NCI-H187 treated with DMSO at 0.1 percent for 48 hours (cell line): Measurements from ENCODE around the gene CRIP2.

Experiments
- DNase-seq: peaks from one replicate; lab custom pipeline; 2025; lab: John Stamatoyannopoulos, UW

Gene CRIP2

DNA sequence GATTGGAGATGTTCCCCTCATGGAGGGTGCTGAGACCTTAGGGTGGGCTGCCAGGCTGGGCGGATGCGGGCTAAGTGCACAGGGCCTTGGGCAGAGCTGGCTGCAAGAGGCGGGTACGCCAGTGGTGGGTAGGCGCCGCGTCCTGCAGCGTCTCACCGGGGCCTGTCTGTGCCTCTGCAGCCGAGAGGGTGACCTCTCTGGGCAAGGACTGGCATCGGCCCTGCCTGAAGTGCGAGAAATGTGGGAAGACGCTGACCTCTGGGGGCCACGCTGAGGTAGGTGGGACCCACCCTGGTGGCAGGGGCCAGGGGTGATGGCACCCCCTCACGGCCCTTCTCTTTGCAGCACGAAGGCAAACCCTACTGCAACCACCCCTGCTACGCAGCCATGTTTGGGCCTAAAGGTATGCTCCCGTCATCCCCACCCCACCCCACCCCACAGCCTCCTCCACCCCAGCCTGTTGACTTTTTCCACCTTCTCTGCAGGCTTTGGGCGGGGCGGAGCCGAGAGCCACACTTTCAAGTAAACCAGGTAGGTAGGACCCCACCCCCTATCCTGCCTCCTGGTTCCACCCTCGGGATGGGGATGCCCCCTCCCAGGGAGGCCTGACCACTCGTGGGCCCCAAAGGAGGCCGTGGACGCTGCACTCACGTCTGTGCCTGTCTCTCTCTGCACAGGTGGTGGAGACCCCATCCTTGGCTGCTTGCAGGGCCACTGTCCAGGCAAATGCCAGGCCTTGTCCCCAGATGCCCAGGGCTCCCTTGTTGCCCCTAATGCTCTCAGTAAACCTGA lies 13.6 kb downstream of the CRIP2 start:
- no peak for DNase-seq

DNA sequence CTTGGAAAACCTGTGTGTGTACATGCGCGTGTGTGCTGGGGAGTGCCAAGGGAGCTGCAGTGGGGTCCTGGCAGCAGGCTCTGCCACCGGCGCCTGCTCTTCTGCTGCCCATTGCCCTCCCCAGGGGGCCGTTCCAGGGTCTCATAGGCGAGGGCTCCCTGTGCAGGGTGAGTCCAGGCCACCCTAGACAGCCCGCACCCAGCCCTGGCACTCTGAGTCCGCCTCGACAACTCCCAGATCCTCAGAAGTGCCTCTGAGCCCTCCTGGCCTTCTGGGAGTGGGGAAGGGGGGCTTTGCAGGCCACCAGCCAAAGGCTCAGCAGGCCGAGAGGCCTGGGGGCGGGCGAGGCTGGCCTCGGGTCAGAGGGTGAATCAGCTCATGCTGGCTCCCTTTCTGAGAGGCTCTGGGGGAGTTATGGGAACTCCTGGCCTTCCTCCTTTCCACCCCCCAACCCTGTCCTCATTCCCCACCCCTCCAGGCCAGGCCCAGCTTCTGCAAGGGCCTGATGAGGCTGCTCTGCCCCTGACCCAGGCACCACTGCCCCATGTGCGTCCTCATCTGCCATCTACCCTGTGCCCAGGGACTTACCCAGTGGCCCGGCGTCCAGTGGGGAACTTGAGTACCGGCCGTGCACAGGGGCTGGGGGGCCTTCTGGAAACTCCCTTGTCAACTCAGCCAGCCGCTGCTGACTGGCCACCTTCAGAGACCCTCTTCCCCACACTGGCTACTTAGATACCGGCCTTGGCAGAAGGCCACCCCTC lies 14.3 kb downstream of the CRIP2 start:
- no peak for DNase-seq

GRCh38 chr14:105489542-105490266 lies 15.1 kb downstream of the CRIP2 start:
- peak; percentile 79 for DNase-seq

DNA sequence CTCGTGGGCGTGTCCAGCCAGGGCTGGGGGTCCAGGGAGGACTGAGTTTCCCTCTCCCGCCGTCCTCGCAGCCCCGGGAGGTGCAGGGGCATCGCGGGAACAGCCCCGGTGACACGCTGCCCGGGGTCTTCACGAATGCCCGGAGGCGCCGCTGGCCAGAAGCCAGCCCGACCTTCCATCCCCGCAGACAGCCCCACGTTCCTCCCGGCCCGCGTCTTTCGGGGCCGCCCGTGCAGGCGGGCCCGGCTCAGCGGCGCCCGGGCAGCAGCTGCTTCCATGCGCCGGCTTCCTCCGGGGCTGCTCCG lies 15.6 kb downstream of the CRIP2 start:
- no peak for DNase-seq

DNA sequence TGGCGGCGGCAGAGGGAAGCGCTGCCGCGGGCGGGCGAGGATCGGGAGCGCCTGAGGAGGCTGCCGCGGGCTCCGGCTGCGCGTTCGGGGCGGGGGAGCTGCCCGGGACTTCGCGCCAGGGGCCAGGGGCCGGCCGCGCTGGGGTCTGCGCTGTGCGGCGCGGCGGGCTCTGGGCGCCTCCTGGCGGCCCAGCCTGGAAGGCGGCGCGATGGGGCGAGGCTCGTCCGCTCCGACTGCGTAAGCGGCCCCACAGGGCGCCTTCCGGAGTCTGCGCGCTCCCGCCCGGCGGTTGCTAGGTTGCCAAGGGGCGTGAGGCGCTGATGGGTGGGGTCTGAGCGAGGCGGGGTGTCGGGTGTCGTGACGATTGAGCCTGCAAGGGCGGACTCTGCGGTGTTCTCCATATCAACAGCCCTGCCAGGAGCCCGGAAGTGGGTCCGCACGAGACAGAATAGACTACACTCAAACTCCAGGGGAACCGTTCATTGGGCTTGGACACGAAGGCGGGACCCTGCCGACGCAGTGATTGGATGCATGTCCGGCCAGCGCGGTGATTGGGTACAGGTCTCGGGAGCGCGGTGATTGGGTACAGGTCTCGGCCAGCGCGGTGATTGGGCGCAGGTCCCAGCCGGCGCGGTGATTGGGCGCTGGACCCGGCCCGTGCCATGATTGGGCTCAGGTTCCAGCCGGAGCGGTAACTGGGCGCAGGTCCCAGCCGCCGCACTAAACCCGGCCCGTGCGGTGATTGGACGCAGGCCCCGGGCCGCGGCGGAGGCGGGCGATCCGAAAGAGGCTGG lies 16.1 kb downstream of the CRIP2 start, which contains the start of gene TEDC1:
TSS of gene TEDC1 (plus strand) at position 675 of the 794 bp plus-strand sequence. CDS start 130 bp downstream, outside the sequence.
- peak; percentile 99 for DNase-seq

GRCh38 chr14:105491366-105491973 lies 16.8 kb downstream of the CRIP2 start:
- no peak for DNase-seq

GRCh38 chr14:105492031-105492970 lies 17.7 kb downstream of the CRIP2 start:
- no peak for DNase-seq

GRCh38 chr14:105492971-105493871 lies 18.6 kb downstream of the CRIP2 start:
- DNase-seq = no peak

DNA sequence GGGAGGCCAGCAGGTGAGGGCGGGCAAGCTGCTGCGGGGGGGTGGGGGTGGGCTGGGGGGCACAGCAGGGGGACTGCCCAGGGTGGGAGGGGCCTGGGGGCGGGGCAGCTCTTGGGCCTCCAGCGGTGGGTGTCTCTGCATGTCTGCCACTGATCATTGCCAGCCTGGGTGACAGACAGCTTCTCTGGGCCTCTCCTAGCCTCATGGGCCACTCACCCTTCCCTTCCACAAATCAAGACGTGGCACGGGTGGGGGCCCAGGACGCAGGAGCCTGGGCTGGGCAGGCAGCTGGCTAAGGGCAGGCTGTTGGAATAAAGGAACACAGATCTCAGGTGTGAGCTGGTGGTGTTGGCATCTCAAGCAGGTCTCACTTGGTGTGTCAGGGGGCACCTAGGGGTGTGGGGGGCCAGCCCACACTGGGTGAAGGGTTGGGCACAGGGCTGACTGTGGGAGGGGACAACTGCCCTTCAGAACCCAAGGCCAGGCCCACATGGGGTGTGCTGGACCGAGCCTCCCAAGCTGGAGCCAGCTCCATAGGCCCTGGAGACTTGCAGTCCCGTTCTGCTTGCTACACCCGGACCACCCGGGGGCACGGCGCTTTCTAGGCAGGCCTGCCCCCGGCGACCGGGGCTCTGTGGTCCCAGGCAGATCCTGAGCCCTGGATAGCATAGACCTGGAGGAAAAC lies 19.4 kb downstream of the CRIP2 start:
- DNase-seq = no peak

GRCh38 chr14:105494606-105494929 lies 19.9 kb downstream of the CRIP2 start:
- no peak for DNase-seq

DNA sequence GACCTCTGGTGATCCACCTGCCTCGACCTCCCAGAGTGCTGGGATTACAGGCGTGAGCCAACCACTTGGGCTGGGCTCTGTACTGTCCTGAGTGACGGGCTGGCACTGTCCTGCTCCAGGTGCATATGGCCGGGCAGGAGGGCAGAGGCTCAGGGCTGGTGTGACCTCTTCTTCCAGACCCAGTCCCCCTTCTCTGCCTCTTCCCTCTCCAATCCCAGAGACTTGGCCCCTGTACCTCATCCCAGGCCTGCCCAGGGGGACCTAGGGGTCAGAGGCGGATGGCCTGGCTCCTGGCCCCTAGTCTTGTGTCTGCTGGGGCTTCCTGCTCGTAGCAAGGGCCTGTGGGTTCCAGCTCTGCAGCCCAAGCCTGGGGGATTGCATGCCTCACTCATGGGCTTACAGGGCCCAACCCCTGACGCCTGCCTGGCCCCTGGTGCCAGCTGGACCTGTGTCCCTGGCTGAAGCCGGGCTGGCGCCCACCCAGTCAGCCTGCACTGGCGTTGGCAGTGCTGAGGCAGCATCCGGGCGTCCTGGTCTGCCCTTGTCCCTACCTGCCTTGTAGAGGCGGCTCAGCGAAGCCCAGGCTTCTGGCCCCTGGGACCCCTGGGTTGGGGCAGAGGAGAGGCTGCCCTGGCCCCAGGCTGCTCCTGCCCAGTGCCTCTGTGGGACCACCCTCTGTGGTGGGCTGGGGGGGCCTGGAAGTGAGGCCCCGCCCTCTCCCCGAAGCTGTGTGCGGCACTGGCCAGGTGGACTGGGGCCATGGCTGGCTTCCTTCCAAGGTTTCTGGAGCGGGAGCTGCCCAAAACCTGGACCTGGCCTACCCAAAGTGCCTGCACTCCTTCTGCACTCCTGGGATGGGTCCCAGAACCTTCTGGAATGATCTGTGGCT lies 20.7 kb downstream of the CRIP2 start:
- DNase-seq = no peak

DNA sequence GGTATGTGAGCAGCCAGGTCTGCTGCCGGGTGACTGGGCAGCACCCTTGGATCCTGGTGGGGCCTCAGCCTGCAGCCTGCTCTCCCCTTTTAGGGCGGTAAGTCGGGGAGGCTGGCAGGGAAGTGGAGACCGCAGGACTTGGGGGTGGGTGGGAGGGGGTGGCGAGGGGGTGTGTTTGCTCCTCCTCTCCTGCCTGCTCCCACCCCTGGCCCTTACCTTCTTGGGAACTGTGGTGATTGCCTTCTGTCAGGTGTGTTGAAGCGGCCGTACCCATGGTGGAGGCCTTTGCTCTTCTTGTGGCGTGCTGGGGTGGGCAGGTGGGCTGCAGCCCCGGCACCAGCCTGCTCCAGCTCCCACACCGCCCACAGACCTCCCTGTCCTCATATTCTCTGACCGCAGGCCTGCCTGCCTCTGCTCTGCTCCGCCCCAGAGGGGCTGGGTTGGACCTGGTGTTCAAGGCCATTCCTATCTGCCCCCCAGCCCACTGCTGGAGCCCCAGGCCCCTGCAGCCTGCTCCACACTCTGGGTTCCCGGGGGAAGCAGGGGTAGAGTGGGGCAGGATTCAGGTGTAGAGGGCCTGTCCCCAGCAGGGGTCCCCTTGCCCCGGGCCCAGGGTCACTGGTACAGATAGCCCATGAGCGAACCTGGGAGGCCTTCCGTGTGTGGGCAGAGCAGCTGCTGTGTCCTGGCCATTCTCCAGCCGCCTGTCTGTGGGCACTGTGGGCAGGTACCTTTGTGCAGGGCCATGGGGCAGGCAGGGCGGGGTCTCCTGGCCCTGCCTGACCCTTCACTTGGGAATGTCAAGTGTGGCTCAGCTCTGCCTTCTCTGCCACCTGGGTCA lies 21.6 kb downstream of the CRIP2 start:
- no peak for DNase-seq

- DNase-seq = no peak
These were observed 22.4 kb downstream of the CRIP2 start for GRCh38 chr14:105496831-105497591.

DNA sequence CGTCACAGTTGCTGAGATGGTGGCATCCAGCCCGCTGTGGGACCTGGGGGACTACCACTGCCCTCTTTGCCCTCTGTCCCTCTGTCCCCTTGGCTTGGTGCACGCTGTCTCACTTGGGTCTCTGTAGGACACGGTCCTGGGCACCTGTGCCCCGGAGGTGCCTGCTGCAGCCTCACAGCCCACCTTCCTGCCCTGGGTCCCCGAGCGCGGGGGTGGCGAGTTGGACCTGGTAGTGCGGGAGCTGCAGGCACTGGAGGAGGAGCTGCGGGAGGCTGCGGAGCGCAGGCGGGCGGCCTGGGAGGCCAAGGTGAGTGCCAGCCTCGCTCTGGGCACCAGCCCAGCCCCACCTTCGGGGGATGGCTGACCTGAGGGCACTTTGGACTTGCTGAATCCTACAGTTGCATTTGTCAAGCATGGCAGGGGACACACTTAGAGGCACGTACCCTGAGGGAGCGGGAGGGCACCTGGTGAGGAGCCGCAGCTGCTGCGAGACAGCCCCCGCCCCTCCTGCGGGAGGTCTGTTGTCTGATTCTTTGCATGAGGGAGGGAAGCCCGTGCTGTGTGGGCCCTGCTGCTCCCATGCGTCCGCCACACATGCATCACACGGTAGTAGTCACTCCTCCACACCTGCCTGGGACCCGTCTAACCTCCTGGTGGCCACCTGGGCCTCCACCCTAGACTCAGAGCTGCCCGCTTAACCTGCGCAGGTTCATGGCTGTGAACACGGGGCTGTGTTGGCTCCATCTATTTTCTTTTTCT lies 23.2 kb downstream of the CRIP2 start:
- DNase-seq = no peak
